ENCODE measurements around the gene DNAI4.
A peak's percentile ranks its signal among the peaks of the same experiment; 100 is the strongest.

The DNAI4 gene

GRCh38 chr1:66927528-66927927 lies 2.9 kb upstream of the DNAI4 start:
- no peak for DNase-seq
- H3K79me1 ChIP-seq (ENCODE audit: low read length), result peaks cover 17% of the 10 kb centered on the region
- H3K23ac ChIP-seq (ENCODE audit: low read length), result no peak overlapping the region
- H3K9me3 ChIP-seq (ENCODE audit: insufficient read depth, low read depth, low read length), result no peaks in the 10 kb centered on the region
- no peak overlapping the region for H2AFZ ChIP-seq (ENCODE audit: insufficient read depth, low read length, poor library complexity)
- no peak overlapping the region for H3K4me3 ChIP-seq (ENCODE audit: low read depth, low read length)
- no peak overlapping the region for H3K4me2 ChIP-seq (ENCODE audit: low read length)
- H3K36me3 ChIP-seq (ENCODE audit: control insufficient read depth in 1 of 2, insufficient read depth in 2 of 2, low read length in 2 of 2), result no peaks in the 10 kb centered on the region
- H3K4ac ChIP-seq (ENCODE audit: low read depth, low read length), result no peak overlapping the region
- H4K8ac ChIP-seq (ENCODE audit: low read depth, low read length), result no peak overlapping the region
- H2BK5ac ChIP-seq (ENCODE audit: low read depth, low read length, poor library complexity), result no peak overlapping the region
- H2BK12ac ChIP-seq (ENCODE audit: low read length), result no peak overlapping the region
- H3K79me2 ChIP-seq (ENCODE audit: control insufficient read depth, insufficient read depth, low read length, poor library complexity), result peaks cover 10% of the 10 kb centered on the region
- no peaks in the 10 kb centered on the region for H3K27me3 ChIP-seq (ENCODE audit: insufficient read depth, low read length)
- H3K18ac ChIP-seq (ENCODE audit: low read length), result no peak overlapping the region
- H3K9ac ChIP-seq (ENCODE audit: low read length), result no peak overlapping the region
- H4K91ac ChIP-seq (ENCODE audit: low read depth, low read length), result no peak overlapping the region
- H3K27ac ChIP-seq (ENCODE audit: low read depth, low read length), result no peak overlapping the region
- H2BK120ac ChIP-seq (ENCODE audit: insufficient read depth, low read length, poor library complexity), result no peak overlapping the region
- no peak overlapping the region for H2AK5ac ChIP-seq (ENCODE audit: low read length)
- peaks cover 0 to 4% of the 10 kb centered on the region in 2 experiments for H3K4me1 ChIP-seq (ENCODE audit: control insufficient read depth in 1 of 2, insufficient read depth in 2 of 2, low read length in 2 of 2)
- no peak overlapping the region for H4K12ac ChIP-seq (ENCODE audit: low read depth, low read length)
- no peak overlapping the region for H3K14ac ChIP-seq (ENCODE audit: low read length)

- peak overlapping the region; percentile 70 for H3K9ac ChIP-seq (ENCODE audit: low read length)
- no peak overlapping the region for H3K14ac ChIP-seq (ENCODE audit: low read length)
- no peak overlapping the region for H2AK5ac ChIP-seq (ENCODE audit: low read length)
- H3K27me3 ChIP-seq (ENCODE audit: insufficient read depth, low read length), result no peaks in the 10 kb centered on the region
- no peak for DNase-seq
- H3K36me3 ChIP-seq (ENCODE audit: control insufficient read depth in 1 of 2, insufficient read depth in 2 of 2, low read length in 2 of 2), result no peaks in the 10 kb centered on the region
- H3K23ac ChIP-seq (ENCODE audit: low read length), result no peak overlapping the region
- peak overlapping the region; percentile 1 for H3K4ac ChIP-seq (ENCODE audit: low read depth, low read length)
- H3K4me1 ChIP-seq (ENCODE audit: control insufficient read depth in 1 of 2, insufficient read depth in 2 of 2, low read length in 2 of 2), result peaks cover 0 to 4% of the 10 kb centered on the region in 2 experiments
- peaks cover 17% of the 10 kb centered on the region for H3K79me1 ChIP-seq (ENCODE audit: low read length)
- H4K8ac ChIP-seq (ENCODE audit: low read depth, low read length), result no peak overlapping the region
- H2BK5ac ChIP-seq (ENCODE audit: low read depth, low read length, poor library complexity), result peak overlapping the region; percentile 54
- peak overlapping the region; percentile 90 for H3K4me2 ChIP-seq (ENCODE audit: low read length)
- no peak overlapping the region for H2BK120ac ChIP-seq (ENCODE audit: insufficient read depth, low read length, poor library complexity)
- H2BK12ac ChIP-seq (ENCODE audit: low read length), result no peak overlapping the region
- no peak overlapping the region for H4K12ac ChIP-seq (ENCODE audit: low read depth, low read length)
- H3K18ac ChIP-seq (ENCODE audit: low read length), result no peak overlapping the region
- H3K4me3 ChIP-seq (ENCODE audit: low read depth, low read length), result peak overlapping the region; percentile 50
- no peak overlapping the region for H4K91ac ChIP-seq (ENCODE audit: low read depth, low read length)
- WGBS (ENCODE audit: extremely low coverage, insufficient coverage, insufficient read length), result no CpG with 5 or more reads among the region's 9 CpGs
- H3K79me2 ChIP-seq (ENCODE audit: control insufficient read depth, insufficient read depth, low read length, poor library complexity), result peaks cover 11% of the 10 kb centered on the region
- no peak overlapping the region for H2AFZ ChIP-seq (ENCODE audit: insufficient read depth, low read length, poor library complexity)
- no peaks in the 10 kb centered on the region for H3K9me3 ChIP-seq (ENCODE audit: insufficient read depth, low read depth, low read length)
- H3K27ac ChIP-seq (ENCODE audit: low read depth, low read length), result peak overlapping the region; percentile 81
These were observed 1.3 kb upstream of the DNAI4 start for GRCh38 chr1:66925944-66926343.

DNA sequence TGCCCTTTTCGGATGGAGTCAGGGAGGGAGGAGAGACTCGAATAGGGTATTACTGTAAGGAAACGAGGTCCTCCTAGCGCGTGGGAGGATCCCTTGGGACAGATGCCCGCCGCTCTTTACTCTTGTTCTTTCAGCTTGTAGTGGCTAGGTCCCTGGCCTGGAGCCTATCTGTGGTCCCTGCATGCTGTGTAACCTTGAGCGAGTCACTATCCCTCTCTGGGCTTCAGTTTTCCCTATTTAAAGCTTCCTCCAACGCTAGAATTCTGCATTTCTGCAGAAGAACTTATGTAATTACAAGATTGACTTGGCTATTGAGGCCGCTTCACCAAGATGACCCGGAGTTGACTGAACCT lies 878 bp upstream of the DNAI4 start:
- Histone ChIP-seq H3K36me3 (ENCODE audit: control insufficient read depth in 1 of 2, insufficient read depth in 2 of 2, low read length in 2 of 2) (no peaks in the 10 kb centered on the region), H2AFZ (ENCODE audit: insufficient read depth, low read length, poor library complexity) (peak overlapping the region; percentile 69), H3K79me2 (ENCODE audit: control insufficient read depth, insufficient read depth, low read length, poor library complexity) (peaks cover 8% of the 10 kb centered on the region), H3K27me3 (ENCODE audit: insufficient read depth, low read length) (no peaks in the 10 kb centered on the region), H3K9me3 (ENCODE audit: insufficient read depth, low read depth, low read length) (peaks cover under 1% of the 10 kb centered on the region), H3K23ac (ENCODE audit: low read length) (no peak overlapping the region), H2BK120ac (ENCODE audit: insufficient read depth, low read length, poor library complexity) (no peak overlapping the region), H3K4ac (ENCODE audit: low read depth, low read length) (no peak overlapping the region), H2AK5ac (ENCODE audit: low read length) (no peak overlapping the region), H3K18ac (ENCODE audit: low read length) (no peak overlapping the region), H2BK5ac (ENCODE audit: low read depth, low read length, poor library complexity) (peak overlapping the region; percentile 8), H3K4me2 (ENCODE audit: low read length) (peak overlapping the region; percentile 90), H4K91ac (ENCODE audit: low read depth, low read length) (peak overlapping the region; percentile 99), H3K14ac (ENCODE audit: low read length) (peak overlapping the region; percentile 50), H4K8ac (ENCODE audit: low read depth, low read length) (peak overlapping the region; percentile 59), H3K9ac (ENCODE audit: low read length) (peak overlapping the region; percentile 75), H2BK12ac (ENCODE audit: low read length) (no peak overlapping the region), H3K4me1 (ENCODE audit: control insufficient read depth in 1 of 2, insufficient read depth in 2 of 2, low read length in 2 of 2) (peaks cover 0 to 4% of the 10 kb centered on the region in 2 experiments), H4K12ac (ENCODE audit: low read depth, low read length) (peak overlapping the region; percentile 24), H3K79me1 (ENCODE audit: low read length) (peaks cover 14% of the 10 kb centered on the region), H3K4me3 (ENCODE audit: low read depth, low read length) (peak overlapping the region; percentile 79), H3K27ac (ENCODE audit: low read depth, low read length) (peak overlapping the region; percentile 81)
- DNase-seq, result no peak
- WGBS (ENCODE audit: extremely low coverage, insufficient coverage, insufficient read length), result no CpG with 5 or more reads among the region's 11 CpGs

- Histone ChIP-seq H4K8ac (ENCODE audit: low read depth, low read length) (no peak overlapping the region), H3K4me1 (ENCODE audit: control insufficient read depth in 1 of 2, insufficient read depth in 2 of 2, low read length in 2 of 2) (peaks cover 0 to 4% of the 10 kb centered on the region in 2 experiments), H2AK5ac (ENCODE audit: low read length) (no peak overlapping the region), H3K27me3 (ENCODE audit: insufficient read depth, low read length) (no peaks in the 10 kb centered on the region), H3K14ac (ENCODE audit: low read length) (no peak overlapping the region), H3K9me3 (ENCODE audit: insufficient read depth, low read depth, low read length) (peaks cover 3% of the 10 kb centered on the region), H3K4me3 (ENCODE audit: low read depth, low read length) (no peak overlapping the region), H3K4ac (ENCODE audit: low read depth, low read length) (no peak overlapping the region), H3K27ac (ENCODE audit: low read depth, low read length) (no peak overlapping the region), H3K79me1 (ENCODE audit: low read length) (peaks cover 8% of the 10 kb centered on the region), H3K36me3 (ENCODE audit: control insufficient read depth in 1 of 2, insufficient read depth in 2 of 2, low read length in 2 of 2) (no peaks in the 10 kb centered on the region), H2BK120ac (ENCODE audit: insufficient read depth, low read length, poor library complexity) (no peak overlapping the region), H2BK12ac (ENCODE audit: low read length) (no peak overlapping the region), H4K91ac (ENCODE audit: low read depth, low read length) (no peak overlapping the region), H3K9ac (ENCODE audit: low read length) (no peak overlapping the region), H2BK5ac (ENCODE audit: low read depth, low read length, poor library complexity) (no peak overlapping the region), H2AFZ (ENCODE audit: insufficient read depth, low read length, poor library complexity) (no peak overlapping the region), H4K12ac (ENCODE audit: low read depth, low read length) (no peak overlapping the region), H3K18ac (ENCODE audit: low read length) (no peak overlapping the region), H3K23ac (ENCODE audit: low read length) (no peak overlapping the region), H3K4me2 (ENCODE audit: low read length) (no peak overlapping the region), H3K79me2 (ENCODE audit: control insufficient read depth, insufficient read depth, low read length, poor library complexity) (peaks cover 7% of the 10 kb centered on the region)
- no CpG with 5 or more reads among the region's 2 CpGs for WGBS (ENCODE audit: extremely low coverage, insufficient coverage, insufficient read length)
- no peak for DNase-seq
These were observed 4.1 kb downstream of the DNAI4 start for GRCh38 chr1:66920543-66920942.
